Peyer's patch (tissue), 4 donors: ENCODE data around the gene MAP3K7. TPM values are rescaled to one million over a fixed set of nuclear protein-coding genes. Genes with fewer than 3 reads are reported as not detected.

ENCODE experiments used
- DNase-seq, 3 donors: peaks; one replicate each; pipeline ENCODE4 v3.0.0-alpha.2; 2017 to 2019
- H3K27ac ChIP-seq, 4 donors: fragments of 200-600 bp; sonication (generic); one replicate each; pipeline ENCODE4 v1.5.1; 2016 to 2019
- H3K27me3 ChIP-seq, 2 donors: fragments of 200-600 bp; sonication (generic); one replicate each; pipeline ENCODE4 v1.5.1; 2019
- H3K36me3 ChIP-seq, 3 donors: fragments of 200-600 bp; sonication (generic); one replicate each; pipeline ENCODE4 v1.5.1; 2016 to 2019
- H3K4me1 ChIP-seq, 4 donors: fragments of 200-600 bp; sonication (generic); one replicate each; pipeline ENCODE4 v1.5.1; 2016 to 2019
- H3K4me3 ChIP-seq, 4 donors: fragments of 200-600 bp; sonication (generic); 1 replicate in 3 of 4; 2 replicates in 1 of 4; pipeline ENCODE4 v1.5.1; 2016 to 2019; ENCODE audit warnings: mild to moderate bottlenecking in 1 of 4
- H3K9me3 ChIP-seq, 4 donors: fragments of 200-600 bp; sonication (generic); one replicate each; pipeline ENCODE4 v1.5.1; 2016 to 2019; ENCODE audit warnings: mild to moderate bottlenecking in 1 of 4
- CTCF ChIP-seq, 6 experiments: fragments of 450-650 bp in 4 of 6; fragments of 200-600 bp in 2 of 6; sonication (generic) in 1 of 6; IDR thresholded peaks; one replicate each; pipeline ENCODE4 v1.5.1; 2017 to 2019; ENCODE audit warnings: antibody characterized with exemption in 6 of 6, mild to moderate bottlenecking in 3 of 6, moderate library complexity in 1 of 6
- POLR2A ChIP-seq, 2 donors: fragments of 450-650 bp; IDR thresholded peaks; one replicate each; pipeline ENCODE4 v1.5.1; 2017; ENCODE audit warnings: antibody characterized with exemption in 2 of 2, mild to moderate bottlenecking in 2 of 2, moderate library complexity in 2 of 2
- total RNA-seq, 4 donors: library from RNA; depleted of rRNA; stranded (reverse); fragments of >200 nt; gene quantifications; one replicate each; pipeline ENCODE4 v1.1.0, GENCODE V29; 2016

MAP3K7 gene
- total RNA-seq, 4 donors from 2014 or later = 20.8 to 30.5 (median 25.1) TPM

- Histone ChIP-seq H3K27ac (no peak overlapping the region), H3K4me1 (no peaks in the 10 kb centered on the region), H3K9me3 (no peaks in the 10 kb centered on the region), H3K36me3 (no peaks in the 10 kb centered on the region), H3K4me3 (no peak overlapping the region), H3K27me3 (no peaks in the 10 kb centered on the region)
- DNase-seq = no peak
- TF ChIP-seq CTCF (IDR thresholded peaks at IDR 0.05) = no peak
- TF ChIP-seq POLR2A (IDR thresholded peaks at IDR 0.05) = no peak
Measured at GRCh38 chr6:90490030-90490716, 96.7 kb downstream of the MAP3K7 start.

GRCh38 chr6:90488816-90489215 lies 98.1 kb downstream of the MAP3K7 start:
- Histone ChIP-seq H3K4me3 (no peak overlapping the region), H3K36me3 (no peaks in the 10 kb centered on the region), H3K4me1 (no peaks in the 10 kb centered on the region), H3K27me3 (no peaks in the 10 kb centered on the region), H3K9me3 (no peaks in the 10 kb centered on the region), H3K27ac (no peak overlapping the region)
- TF ChIP-seq POLR2A (IDR thresholded peaks at IDR 0.05) = no peak
- no peak for TF ChIP-seq CTCF (IDR thresholded peaks at IDR 0.05)
- DNase-seq = no peak

GRCh38 chr6:90485635-90486277 lies 101.1 kb downstream of the MAP3K7 start:
- Histone ChIP-seq H3K4me3 (no peak overlapping the region), H3K4me1 (no peaks in the 10 kb centered on the region), H3K27ac (no peak overlapping the region), H3K9me3 (no peaks in the 10 kb centered on the region), H3K36me3 (no peaks in the 10 kb centered on the region), H3K27me3 (no peaks in the 10 kb centered on the region)
- DNase-seq = no peak
- TF ChIP-seq POLR2A (IDR thresholded peaks at IDR 0.05) (no peak), CTCF (IDR thresholded peaks at IDR 0.05) (no peak)

GRCh38 chr6:90484903-90485302 lies 102.0 kb downstream of the MAP3K7 start:
- no peak overlapping the region for H3K4me3 ChIP-seq
- DNase-seq = no peak
- H3K36me3 ChIP-seq = no peaks in the 10 kb centered on the region
- TF ChIP-seq POLR2A (IDR thresholded peaks at IDR 0.05) = no peak
- TF ChIP-seq CTCF (IDR thresholded peaks at IDR 0.05) = no peak
- no peaks in the 10 kb centered on the region for H3K4me1 ChIP-seq
- no peak overlapping the region for H3K27ac ChIP-seq
- H3K27me3 ChIP-seq = no peaks in the 10 kb centered on the region
- H3K9me3 ChIP-seq = no peaks in the 10 kb centered on the region

GRCh38 chr6:90484385-90484784 lies 102.5 kb downstream of the MAP3K7 start:
- no peak overlapping the region for H3K27ac ChIP-seq
- no peak overlapping the region for H3K4me3 ChIP-seq
- no peaks in the 10 kb centered on the region for H3K27me3 ChIP-seq
- no peaks in the 10 kb centered on the region for H3K9me3 ChIP-seq
- no peaks in the 10 kb centered on the region for H3K36me3 ChIP-seq
- DNase-seq = no peak
- no peak for TF ChIP-seq CTCF (IDR thresholded peaks at IDR 0.05)
- H3K4me1 ChIP-seq = no peaks in the 10 kb centered on the region
